HG02840 (cell line): Measurements from ENCODE around the gene EIF2B2.

ENCODE experiments used
- ATAC-seq: cut with Tn5 transposase; IDR thresholded peaks from one replicate; pipeline ENCODE4 v1.9.1; 2021; ENCODE audit warnings: mild to moderate bottlenecking, moderate library complexity, moderate number of reproducible peaks; ENCODE audit not compliant: unreplicated experiment, low FRiP score

EIF2B2 gene

DNA sequence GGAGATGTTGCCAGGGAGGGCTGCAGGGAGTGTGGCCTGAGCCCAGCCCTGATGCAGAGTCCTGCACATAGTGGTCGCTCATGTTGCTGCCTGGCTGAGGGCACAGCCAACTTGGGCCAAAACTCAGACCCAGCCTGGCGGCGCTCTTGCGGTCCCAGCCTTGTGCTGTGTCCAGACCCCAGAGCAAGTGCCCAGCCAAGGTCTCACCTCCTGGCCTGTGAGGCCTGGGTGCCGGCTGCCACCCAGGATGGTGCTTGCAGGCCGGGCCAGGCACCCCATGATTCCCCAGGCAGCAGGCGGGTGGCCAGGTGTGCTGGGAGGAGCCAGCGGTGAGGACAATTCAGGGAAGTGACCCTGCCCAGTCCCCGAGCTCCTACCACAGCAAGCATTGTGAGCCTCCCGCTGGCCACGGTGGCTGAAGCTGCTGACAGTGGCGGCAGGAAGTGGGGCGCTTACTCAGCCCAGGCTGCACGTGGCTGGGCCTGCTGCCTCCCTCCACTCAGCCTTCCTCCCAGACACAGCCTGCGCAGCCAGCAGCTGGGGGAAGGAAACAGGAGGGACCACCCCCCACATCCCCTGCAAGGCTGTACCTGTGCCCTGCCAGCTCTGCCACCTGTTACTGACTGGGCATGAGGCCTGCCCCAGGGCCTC, 29.6 kb upstream of the EIF2B2 start:
- no peak for ATAC-seq

GRCh38 chr14:74973905-74974363, 28.8 kb upstream of the EIF2B2 start:
- no peak for ATAC-seq

GRCh38 chr14:74974364-74975058, 28.2 kb upstream of the EIF2B2 start:
- no peak for ATAC-seq

DNA sequence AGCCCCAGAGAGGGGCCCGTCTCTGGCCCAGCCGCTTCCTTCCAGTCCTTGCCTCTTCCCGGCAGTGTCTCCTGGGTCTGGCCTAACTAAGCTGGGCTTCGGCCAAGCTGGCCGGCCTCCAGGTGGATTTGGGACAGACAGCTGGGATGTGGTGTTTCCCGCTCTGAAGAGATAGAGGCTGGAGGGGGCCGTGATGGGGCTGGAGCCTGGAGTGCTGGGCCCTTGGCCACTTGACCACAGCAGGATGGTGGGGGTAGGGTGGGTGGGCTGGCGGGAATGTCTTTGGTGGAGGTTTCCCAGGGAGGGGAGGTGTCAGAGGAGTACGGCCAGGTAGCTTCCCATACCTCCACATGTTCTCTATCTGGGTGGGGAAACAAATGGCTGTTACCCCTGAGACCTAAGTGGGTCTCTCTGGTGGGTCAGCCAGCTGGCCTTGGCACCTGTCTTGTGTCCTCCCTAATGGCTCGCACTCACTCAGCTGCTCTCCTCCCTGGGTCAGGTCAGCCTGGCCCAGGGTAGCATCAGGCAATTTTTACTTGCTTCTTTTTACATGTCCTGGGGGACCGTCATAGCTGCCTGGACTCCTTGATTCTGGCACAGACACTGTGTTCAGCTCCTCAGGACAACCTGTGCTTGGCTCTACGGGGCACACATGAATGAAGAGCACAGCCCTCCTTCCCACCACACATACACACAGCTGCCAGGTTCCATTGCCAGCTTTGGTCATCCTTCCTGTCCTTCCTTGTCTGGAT, 27.5 kb upstream of the EIF2B2 start:
- no peak for ATAC-seq

DNA sequence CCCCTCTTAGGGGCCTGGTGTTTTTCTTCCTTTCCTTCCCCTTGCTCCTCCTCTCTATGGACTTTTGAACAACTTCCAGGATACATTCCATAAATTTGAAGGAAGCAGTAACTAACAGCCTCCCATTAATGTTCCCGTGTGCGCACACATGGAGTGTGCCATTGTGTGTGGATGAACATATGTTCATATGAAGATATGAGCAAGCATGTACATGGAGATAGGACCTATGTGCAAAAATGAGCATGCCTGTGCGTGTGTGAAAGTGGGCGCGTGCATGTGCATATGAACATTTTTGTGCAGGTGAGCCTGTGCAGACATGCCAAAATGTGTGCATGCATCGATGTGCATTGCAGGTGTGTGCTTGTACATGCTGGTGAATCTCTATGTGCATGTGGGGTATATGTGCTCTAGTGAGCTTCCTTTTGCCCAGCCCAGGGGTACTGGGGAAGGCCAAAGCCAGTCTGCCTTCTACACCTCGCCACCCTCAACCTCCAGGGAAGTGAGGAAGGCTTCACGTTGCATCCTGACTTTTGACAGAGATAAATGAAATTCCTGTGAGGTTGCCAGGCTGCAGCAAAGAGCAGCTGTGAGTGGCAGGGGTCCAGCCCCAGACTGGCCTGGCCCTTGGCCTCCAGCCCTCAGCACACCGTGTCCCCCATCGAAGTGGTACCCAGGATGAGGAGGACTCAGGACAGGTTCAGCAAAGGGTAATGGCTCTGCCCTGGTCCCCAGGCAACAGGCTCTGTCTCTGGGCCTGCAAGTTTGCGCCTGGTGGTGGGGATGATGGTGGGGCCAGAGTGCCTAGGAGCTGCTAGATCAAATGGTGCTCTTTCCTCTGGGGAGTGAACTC, 26.2 kb upstream of the EIF2B2 start:
- ATAC-seq, result no peak

GRCh38 chr14:74977164-74977900, 25.4 kb upstream of the EIF2B2 start:
- ATAC-seq, result no peak

DNA sequence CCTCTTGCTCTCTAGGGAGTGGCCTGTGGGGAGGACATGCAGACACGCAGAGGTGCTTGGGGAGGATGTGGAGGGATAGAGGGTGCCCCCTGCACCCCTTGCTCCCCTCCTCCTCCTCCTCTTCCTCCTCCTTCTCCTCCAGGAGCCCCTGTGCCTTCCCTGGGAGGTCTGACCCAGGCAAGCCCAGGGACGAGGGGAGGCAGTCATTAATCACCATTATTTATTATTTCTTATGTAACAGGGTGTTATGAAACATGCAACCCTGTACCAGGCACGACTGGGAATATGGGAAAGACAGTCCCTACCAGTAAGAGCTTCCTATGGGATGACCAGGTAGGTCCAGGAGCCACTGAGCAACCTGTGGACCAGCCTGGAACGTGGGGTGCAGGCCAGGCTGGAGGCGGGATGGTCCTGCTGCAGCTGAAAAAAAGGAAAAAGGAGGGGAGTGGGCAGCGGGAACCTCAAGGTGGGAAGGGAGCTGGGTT, 24.8 kb upstream of the EIF2B2 start:
- no peak for ATAC-seq

DNA sequence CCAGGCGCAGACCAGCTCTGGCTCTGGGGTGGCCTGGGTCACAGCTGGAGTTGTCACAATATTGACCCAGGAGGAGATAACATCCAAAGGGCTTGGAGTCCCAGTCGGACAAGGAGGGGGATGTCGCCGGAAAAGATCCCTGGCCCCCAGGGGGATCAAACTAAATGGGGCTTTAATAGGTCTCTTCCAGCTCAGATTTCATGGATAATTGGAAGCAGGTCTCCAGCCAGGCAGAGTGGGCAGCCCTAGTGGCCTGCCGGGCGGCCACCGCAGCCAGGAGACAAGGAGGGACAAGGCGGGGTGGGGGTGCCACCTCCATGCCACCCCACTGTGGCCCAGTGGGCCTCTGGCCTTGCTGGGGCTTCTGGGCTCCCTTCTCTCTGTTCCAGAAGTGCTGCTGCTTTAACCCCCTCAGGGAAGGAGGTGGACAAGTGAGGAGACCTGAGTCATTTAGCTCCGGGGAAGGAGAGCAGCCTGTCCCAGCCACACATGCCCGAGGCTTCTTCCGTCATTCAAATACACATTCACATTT, 24.2 kb upstream of the EIF2B2 start:
- no peak for ATAC-seq

GRCh38 chr14:74979029-74979428, 23.7 kb upstream of the EIF2B2 start:
- ATAC-seq, result no peak

- ATAC-seq, result no peak
Measured at GRCh38 chr14:74979442-74980397, 23.0 kb upstream of the EIF2B2 start.

DNA sequence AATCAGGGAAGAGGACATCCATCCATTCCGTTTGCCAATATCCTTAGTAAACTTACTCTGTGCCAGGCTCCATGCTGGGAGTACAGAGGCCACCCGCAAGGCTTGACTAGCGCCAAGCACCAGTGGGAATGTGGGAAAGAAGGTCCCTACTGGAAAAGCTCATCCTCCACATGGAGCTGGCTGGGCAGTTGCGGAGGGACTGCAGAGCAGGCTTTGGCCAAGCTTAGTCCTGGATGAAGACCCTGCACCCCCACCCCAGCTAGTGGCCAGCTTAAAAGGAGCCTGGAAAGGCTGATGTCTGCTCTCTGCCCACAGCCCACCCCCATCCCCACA, 22.4 kb upstream of the EIF2B2 start:
- no peak for ATAC-seq

- ATAC-seq, result no peak
Measured at GRCh38 chr14:74980731-74981461, 21.8 kb upstream of the EIF2B2 start.

- ATAC-seq, result no peak
Measured at GRCh38 chr14:74981462-74981782, 21.3 kb upstream of the EIF2B2 start.

DNA sequence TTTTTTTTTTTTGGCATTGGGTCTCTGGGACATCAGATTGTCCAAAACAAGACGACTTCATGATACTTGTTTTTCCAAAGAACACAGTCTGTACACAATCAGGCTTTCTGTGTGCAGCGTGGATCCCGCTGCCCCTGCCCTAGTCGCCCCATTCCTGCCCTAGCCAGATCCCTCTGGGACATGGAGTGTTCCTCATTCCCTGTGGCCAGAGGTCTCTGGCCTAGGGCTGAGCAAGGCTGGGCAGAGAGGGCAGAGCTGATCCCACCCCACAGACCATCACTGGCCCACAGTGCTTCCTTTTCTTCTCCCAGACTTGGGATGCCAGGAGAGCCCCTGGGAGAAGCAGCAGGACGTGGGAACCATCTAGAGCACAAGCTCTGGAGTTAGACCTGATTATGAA, 20.9 kb upstream of the EIF2B2 start:
- no peak for ATAC-seq

DNA sequence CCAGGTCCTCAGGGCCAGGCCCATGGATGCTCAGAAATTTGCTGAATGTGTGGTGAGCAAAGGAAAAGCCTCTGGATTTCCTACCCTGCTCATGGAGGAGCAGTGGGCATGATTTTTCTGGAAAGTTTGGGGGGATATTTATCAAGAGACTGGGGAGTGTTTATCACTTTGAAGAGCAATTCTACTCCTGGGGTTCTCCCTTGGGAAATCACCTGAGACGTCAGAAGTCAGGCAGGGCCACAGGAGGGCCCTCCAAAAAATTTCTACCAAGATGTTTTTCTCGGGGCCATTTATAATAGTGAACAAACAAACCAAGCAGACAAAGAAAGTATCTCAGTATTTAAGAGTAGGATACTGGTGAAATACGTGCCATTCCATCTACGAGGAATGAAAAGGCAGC, 20.1 kb upstream of the EIF2B2 start:
- no peak for ATAC-seq

- ATAC-seq, result no peak
Measured at GRCh38 chr14:74983343-74983742, 19.4 kb upstream of the EIF2B2 start.

DNA sequence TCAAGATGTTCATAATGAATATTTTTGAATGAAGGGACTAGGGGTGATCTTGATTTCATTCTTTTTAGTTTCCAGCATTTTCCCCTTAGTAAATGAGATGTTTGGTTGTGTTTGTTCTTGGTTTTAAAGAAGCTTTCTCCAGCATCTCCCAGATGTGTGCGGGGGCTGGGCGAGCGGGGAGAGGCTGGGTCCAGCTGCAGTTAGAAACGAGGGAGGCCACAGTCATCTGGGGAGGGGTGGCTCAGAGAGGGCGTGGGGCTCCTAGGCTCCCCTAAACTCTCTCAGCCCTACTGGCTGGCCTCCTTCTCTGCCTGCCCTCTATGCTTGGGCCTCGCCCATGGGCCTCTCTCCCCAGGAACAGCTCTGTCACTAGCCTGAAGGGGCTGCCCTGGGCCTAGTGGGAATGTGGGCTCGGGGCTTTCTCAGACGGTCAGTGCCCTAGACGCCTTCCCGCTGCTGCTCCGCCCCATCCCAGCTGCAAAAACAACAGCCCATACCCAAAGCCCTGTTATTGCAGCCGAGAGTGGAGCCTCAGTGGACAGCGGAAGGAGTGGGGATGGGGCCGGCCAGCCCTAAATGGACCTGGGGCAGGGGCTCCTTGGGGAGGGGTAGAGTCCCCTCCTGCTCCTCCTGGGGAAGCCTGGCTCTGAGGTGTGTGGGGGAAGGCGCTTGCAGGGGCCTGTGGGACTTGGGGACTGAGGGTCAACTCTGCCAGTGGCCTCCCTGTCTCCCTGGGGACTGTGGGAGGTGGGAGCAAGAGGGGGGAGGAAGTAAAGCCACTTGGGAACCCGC, 18.3 kb upstream of the EIF2B2 start:
- ATAC-seq, result no peak

DNA sequence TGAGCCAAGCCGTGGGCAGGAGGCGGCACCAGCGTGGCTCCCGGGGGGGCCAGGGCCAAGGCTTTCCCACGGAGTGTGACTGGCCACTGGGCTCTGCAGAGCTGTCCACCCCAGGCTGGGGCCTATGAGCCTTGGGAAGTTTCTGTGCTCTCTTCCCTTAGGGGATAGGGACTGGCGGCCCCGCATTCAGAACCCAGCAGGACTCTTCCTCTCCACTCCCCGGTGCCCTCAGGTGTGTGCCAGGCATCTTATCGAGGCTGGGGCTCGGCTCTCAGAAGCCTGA, 17.8 kb upstream of the EIF2B2 start:
- no peak for ATAC-seq
